Thyroid gland (tissue), 4 donors: ENCODE results near the gene ARSJ.

ENCODE experiments used
- POLR2A ChIP-seq, 2 donors: fragments of 450-650 bp; IDR thresholded peaks; one replicate each; pipeline ENCODE4 v1.6.1; 2017; ENCODE audit warnings: antibody characterized with exemption in 2 of 2, mild to moderate bottlenecking in 2 of 2, moderate library complexity in 1 of 2
- TF ChIP-seq, protein P1 (sequence below), 6 experiments: fragments of 200-600 bp in 3 of 6; fragments of 450-650 bp in 3 of 6; sonication (generic) in 3 of 6; IDR thresholded peaks; one replicate each; pipeline ENCODE4 v1.5.1; 2016 to 2019; ENCODE audit warnings: antibody characterized with exemption in 6 of 6, mild to moderate bottlenecking in 2 of 6, inconsistent platforms in 1 of 6, moderate library complexity in 1 of 6

DNA sequence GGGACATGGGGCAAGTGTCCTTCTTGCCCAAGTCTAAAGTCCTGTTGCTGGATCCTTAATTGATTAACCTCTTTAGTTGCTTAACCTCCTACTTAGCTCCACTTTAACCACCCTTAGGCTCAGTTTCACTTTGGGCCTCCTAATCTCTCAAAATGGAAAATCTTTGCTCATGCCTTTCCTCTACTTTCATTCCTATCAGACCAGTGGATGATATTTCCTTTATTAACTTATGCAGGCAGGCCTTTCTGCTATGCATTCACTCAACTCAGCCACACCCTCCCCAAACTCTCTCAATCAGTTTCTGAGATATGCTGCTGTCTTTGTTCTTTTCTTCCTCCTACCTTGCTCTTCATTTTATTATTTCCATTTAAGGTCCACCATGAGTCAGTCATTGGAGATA is 14.4 kb upstream of the ARSJ start:
- TF ChIP-seq, protein P1, sequence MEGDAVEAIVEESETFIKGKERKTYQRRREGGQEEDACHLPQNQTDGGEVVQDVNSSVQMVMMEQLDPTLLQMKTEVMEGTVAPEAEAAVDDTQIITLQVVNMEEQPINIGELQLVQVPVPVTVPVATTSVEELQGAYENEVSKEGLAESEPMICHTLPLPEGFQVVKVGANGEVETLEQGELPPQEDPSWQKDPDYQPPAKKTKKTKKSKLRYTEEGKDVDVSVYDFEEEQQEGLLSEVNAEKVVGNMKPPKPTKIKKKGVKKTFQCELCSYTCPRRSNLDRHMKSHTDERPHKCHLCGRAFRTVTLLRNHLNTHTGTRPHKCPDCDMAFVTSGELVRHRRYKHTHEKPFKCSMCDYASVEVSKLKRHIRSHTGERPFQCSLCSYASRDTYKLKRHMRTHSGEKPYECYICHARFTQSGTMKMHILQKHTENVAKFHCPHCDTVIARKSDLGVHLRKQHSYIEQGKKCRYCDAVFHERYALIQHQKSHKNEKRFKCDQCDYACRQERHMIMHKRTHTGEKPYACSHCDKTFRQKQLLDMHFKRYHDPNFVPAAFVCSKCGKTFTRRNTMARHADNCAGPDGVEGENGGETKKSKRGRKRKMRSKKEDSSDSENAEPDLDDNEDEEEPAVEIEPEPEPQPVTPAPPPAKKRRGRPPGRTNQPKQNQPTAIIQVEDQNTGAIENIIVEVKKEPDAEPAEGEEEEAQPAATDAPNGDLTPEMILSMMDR (IDR thresholded peaks at IDR 0.05), result no peak
- TF ChIP-seq POLR2A (IDR thresholded peaks at IDR 0.05), result no peak
